PC-3 (cell line): ENCODE measurements around the gene GABRA5. TPM values are rescaled to one million over a fixed set of nuclear protein-coding genes. Genes with fewer than 3 reads are reported as not detected.

ENCODE experiments used
- ATAC-seq: fragments of 200-7000 bp; cut with Tn5 transposase; 2 replicates; pipeline ENCODE4 v1.9.1; 2020; ENCODE audit warnings: mild to moderate bottlenecking, moderate library complexity
- BruUV-seq: library from RNA; stranded (reverse); fragments of 400-500 nt; replicated peaks from 2 replicates; lab custom pipeline; 2021; lab: Mats Ljungman, UMichigan
- CTCF ChIA-PET: fragments of 300-600 bp; sonication (Branson Sonifier 250); formaldehyde crosslinking; loops from one replicate; lab custom pipeline; 2022; ENCODE audit warnings: antibody characterized with exemption; lab: Charles Lee
- POLR2A ChIA-PET: fragments of 300-600 bp; sonication (Branson Sonifier 250); formaldehyde crosslinking; loops from one replicate; lab custom pipeline; 2022; ENCODE audit warnings: antibody characterized with exemption; ENCODE audit not compliant: unreplicated experiment; lab: Charles Lee
- DNase-seq: peaks from one replicate; pipeline ENCODE4 v3.0.0-alpha.2; 2015
- H2AFZ ChIP-seq: fragments of 300-600 bp; sonication (generic); 2 replicates; pipeline ENCODE4 v1.6.0; 2016; ENCODE audit warnings: antibody characterized with exemption, low read length
- H3F3A ChIP-seq: fragments of 300-600 bp; sonication (generic); one replicate; pipeline ENCODE4 v1.6.0; 2017; ENCODE audit warnings: antibody characterized with exemption, low read length, control low read depth, mild to moderate bottlenecking; ENCODE audit not compliant: unreplicated experiment
- H3K27ac ChIP-seq: fragments of 300-600 bp; sonication (generic); 2 replicates; pipeline ENCODE4 v1.5.1; 2016; ENCODE audit warnings: mild to moderate bottlenecking, low read length
- H3K27me3 ChIP-seq: fragments of 300-600 bp; sonication (generic); 2 replicates; pipeline ENCODE4 v1.6.1; 2016; ENCODE audit warnings: low read length, mixed read lengths
- H3K36me3 ChIP-seq: fragments of 300-600 bp; sonication (generic); 2 replicates; pipeline ENCODE4 v1.6.1; 2016; ENCODE audit warnings: low read depth, mixed run types, low read length, mixed read lengths
- H3K4me1 ChIP-seq: fragments of 300-600 bp; sonication (generic); 2 replicates; pipeline ENCODE4 v1.5.1; 2016; ENCODE audit warnings: low read length; ENCODE audit not compliant: insufficient read depth
- H3K4me2 ChIP-seq: fragments of 300-600 bp; sonication (generic); 2 replicates; pipeline ENCODE4 v1.6.0; 2016; ENCODE audit warnings: low read length
- H3K4me3 ChIP-seq: fragments of 300-600 bp; sonication (generic); 2 replicates; pipeline ENCODE4 v1.5.1; 2016; ENCODE audit warnings: mild to moderate bottlenecking, low read length, mixed read lengths
- H3K79me2 ChIP-seq: fragments of 300-600 bp; sonication (generic); 2 replicates; pipeline ENCODE4 v1.6.1; 2017; ENCODE audit warnings: low read length, mixed read lengths
- H3K9ac ChIP-seq: fragments of 300-600 bp; sonication (generic); 2 replicates; pipeline ENCODE4 v1.6.0; 2016; ENCODE audit warnings: mild to moderate bottlenecking, low read length
- H3K9me2 ChIP-seq: fragments of 300-600 bp; sonication (generic); replicated peaks from 2 replicates; pipeline ENCODE4 v1.6.1; 2016; ENCODE audit warnings: mixed run types, low read length, mixed read lengths
- H3K9me3 ChIP-seq: fragments of 300-600 bp; sonication (generic); 2 replicates; pipeline ENCODE4 v1.6.1; 2016; ENCODE audit warnings: low read length, mixed read lengths
- H4K20me1 ChIP-seq: fragments of 300-600 bp; sonication (generic); 2 replicates; pipeline ENCODE4 v1.6.1; 2016; ENCODE audit warnings: low read length, mixed read lengths
- CTCF ChIP-seq: fragments of 300-600 bp; sonication (generic); conservative IDR thresholded peaks from 2 replicates; pipeline ENCODE4 v1.5.1; 2017; ENCODE audit warnings: antibody characterized with exemption, low read depth, mild to moderate bottlenecking, low read length
- EZH2 ChIP-seq: fragments of 300-600 bp; sonication (generic); IDR thresholded peaks from one replicate; pipeline ENCODE4 v1.6.1; 2017; ENCODE audit warnings: antibody characterized with exemption, mild to moderate bottlenecking, low read length; ENCODE audit not compliant: unreplicated experiment
- EZH2phosphoT487 ChIP-seq: fragments of 300-600 bp; sonication (generic); IDR thresholded peaks from 2 replicates; pipeline ENCODE4 v1.6.1; 2018; ENCODE audit warnings: mild to moderate bottlenecking, antibody characterized with exemption, low read length, borderline replicate concordance
- intact Hi-C: fragments of 100-400 bp; cut with micrococcal nuclease; formaldehyde crosslinking; loops from 2 replicates; pipeline ENCODE4 v1.9.0; 2023
- total RNA-seq: library from RNA; depleted of rRNA; stranded (reverse); fragments of >200 nt; gene quantifications from 2 replicates; pipeline ENCODE4 v1.2.3, GENCODE V29; 2014

The GABRA5 gene
- total RNA-seq, 1 experiment from 2014 or later, result not detected

- TF ChIP-seq CTCF, result no peak
- no peak for TF ChIP-seq EZH2phosphoT487
- TF ChIP-seq EZH2, result no peak
- no peaks in the 10 kb centered on the region for H3K36me3 ChIP-seq
- POLR2A ChIA-PET, result no interaction called here
- no peaks in the 10 kb centered on the region for H3K79me2 ChIP-seq
- no peaks in the 10 kb centered on the region for H3K9me2 ChIP-seq
- no peaks in the 10 kb centered on the region for H3K4me1 ChIP-seq
- no TSS peak for BruUV-seq
- no peak overlapping the region for H3K4me3 ChIP-seq
- no peaks in the 10 kb centered on the region for H4K20me1 ChIP-seq
- H3K4me2 ChIP-seq, result no peak overlapping the region
- CTCF ChIA-PET, result interaction anchor here (0.6 kb wide), 1 partner anchor 768 kb away, joined by 3 read pairs; no protein-coding TSS in a partner anchor
- H3K9me3 ChIP-seq, result no peaks in the 10 kb centered on the region
- no peak overlapping the region for H3K9ac ChIP-seq
- H2AFZ ChIP-seq, result no peak overlapping the region
- DNase-seq (no peak), ATAC-seq (no peak)
- intact Hi-C loops, result no loop called here
- H3K27ac ChIP-seq, result no peak overlapping the region
- peaks cover 5% of the 10 kb centered on the region; the same call in 1 of the 2 replicates for H3K27me3 ChIP-seq
- H3F3A ChIP-seq, result no peaks in the 10 kb centered on the region
These were observed 16.7 kb upstream of the GABRA5 start for GRCh38 chr15:26850161-26850560.

GRCh38 chr15:26852980-26853379 is 13.9 kb upstream of the GABRA5 start:
- no peak for ATAC-seq
- Histone ChIP-seq H3F3A (no peaks in the 10 kb centered on the region), H3K79me2 (no peaks in the 10 kb centered on the region), H4K20me1 (no peaks in the 10 kb centered on the region), H3K27ac (no peak overlapping the region), H3K9me2 (no peaks in the 10 kb centered on the region), H2AFZ (no peak overlapping the region), H3K36me3 (no peaks in the 10 kb centered on the region), H3K4me3 (no peak overlapping the region), H3K27me3 (no peaks in the 10 kb centered on the region), H3K4me1 (no peaks in the 10 kb centered on the region), H3K4me2 (no peak overlapping the region), H3K9ac (no peak overlapping the region), H3K9me3 (no peaks in the 10 kb centered on the region)
- ChIA-PET POLR2A (no interaction called here), CTCF (no interaction called here)
- BruUV-seq, result no TSS peak
- TF ChIP-seq EZH2 (no peak), EZH2phosphoT487 (no peak), CTCF (no peak)
- intact Hi-C loops, result no loop called here
- no peak for DNase-seq

GRCh38 chr15:26854435-26854834 is 12.4 kb upstream of the GABRA5 start:
- no peak for ATAC-seq

More at GRCh38 chr15:26854435-26854834, 12.4 kb upstream of the GABRA5 start:
- Histone ChIP-seq H3F3A (no peaks in the 10 kb centered on the region), H3K79me2 (no peaks in the 10 kb centered on the region), H3K27me3 (no peaks in the 10 kb centered on the region), H3K4me2 (no peak overlapping the region), H2AFZ (no peak overlapping the region), H3K4me1 (no peaks in the 10 kb centered on the region), H3K9ac (no peak overlapping the region), H3K27ac (no peak overlapping the region), H3K4me3 (no peak overlapping the region), H3K9me3 (no peaks in the 10 kb centered on the region), H3K9me2 (no peaks in the 10 kb centered on the region), H3K36me3 (no peaks in the 10 kb centered on the region), H4K20me1 (no peaks in the 10 kb centered on the region)
- CTCF ChIA-PET, result no interaction called here
- intact Hi-C loops, result no loop called here
- POLR2A ChIA-PET, result no interaction called here
- no peak for DNase-seq
- BruUV-seq, result no TSS peak
- TF ChIP-seq EZH2phosphoT487 (no peak), CTCF (no peak), EZH2 (no peak)
